GM19372 (cell line): Measurements from ENCODE around the gene SLC9A7.
"Not testable (repeated sequence)": the region's sequence is repeated elsewhere in the genome, so short reads cannot be mapped to it uniquely, and the experiment has no call there.

Experiments
- ATAC-seq: cut with Tn5 transposase; IDR thresholded peaks from one replicate; pipeline ENCODE4 v1.9.1; 2021; ENCODE audit warnings: mild to moderate bottlenecking, low read depth, moderate library complexity; ENCODE audit not compliant: unreplicated experiment

Gene SLC9A7

GRCh38 chrX:46758956-46759644 lies at the start of gene SLC9A7:
TSS of gene SLC9A7 (minus strand) at chrX:46759118. CDS start at chrX:46759029, 89 bp downstream.
- ATAC-seq, result peak; percentile 63

- ATAC-seq, result no peak
Observed at GRCh38 chrX:46805270-46805669, 46.4 kb upstream of the SLC9A7 start.

GRCh38 chrX:46803140-46803539 lies 44.2 kb upstream of the SLC9A7 start:
- no peak for ATAC-seq

DNA sequence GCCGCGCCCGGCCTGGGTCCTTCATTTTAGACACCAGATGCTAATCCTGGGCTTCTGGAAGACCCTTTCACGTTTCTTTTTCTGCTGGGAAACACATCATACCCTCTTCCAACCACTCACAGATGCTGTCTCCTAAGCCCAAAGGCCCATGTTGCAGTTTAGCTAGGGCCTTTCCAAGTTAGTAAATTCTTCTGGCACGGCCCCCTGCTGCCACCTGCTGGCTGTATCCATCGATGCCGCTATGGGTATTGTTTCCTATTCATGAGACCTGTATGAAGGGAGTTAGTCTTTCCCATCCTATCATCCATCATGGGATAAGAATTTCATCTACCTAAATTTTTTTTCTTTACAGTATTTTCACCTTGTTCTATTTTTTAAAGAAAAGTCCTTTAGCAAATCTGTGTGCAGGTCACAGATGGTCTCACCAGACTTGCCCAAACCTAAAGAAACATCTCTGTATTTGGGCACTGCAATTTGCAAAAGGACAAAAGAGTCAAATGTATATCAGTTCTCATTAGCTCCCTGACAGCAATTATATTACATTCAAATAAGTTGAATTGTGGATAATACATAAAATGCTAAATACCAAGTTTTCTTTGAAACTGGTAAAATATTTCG lies 37.8 kb upstream of the SLC9A7 start:
- ATAC-seq, result no peak

DNA sequence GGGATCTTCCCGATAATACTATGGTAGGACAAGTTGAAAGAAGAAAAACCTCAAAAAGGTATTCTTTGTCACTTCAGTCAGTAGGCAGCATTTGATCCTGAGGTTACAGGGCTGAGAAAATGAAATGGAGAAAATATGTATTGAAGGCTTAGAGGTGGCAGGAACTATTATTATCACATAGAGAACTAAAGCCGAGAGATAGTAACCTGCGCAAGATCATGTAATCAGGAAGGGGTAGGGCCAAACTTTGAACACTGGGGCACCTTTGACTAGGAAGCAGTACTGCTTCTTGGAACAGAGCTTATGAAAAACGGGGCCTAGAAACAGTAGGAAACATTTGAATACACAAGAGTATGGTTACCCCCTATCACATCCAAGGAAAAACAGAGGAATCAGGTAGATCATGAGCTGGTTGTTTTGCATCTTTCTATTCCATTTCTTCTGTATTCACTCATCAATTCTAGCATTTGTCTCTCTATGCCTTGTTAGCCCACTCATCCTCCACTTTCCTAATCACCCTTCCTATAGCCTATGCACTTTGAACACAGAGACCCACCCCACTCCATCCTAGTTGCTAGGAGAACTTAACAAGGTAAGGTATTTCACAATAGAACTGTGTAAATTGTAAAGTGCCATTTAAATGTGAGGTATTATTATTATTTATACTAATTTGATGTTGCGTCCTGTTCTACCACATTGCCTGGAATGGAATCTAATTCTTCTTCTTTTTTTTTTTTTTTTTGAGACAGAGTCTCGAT lies 34.6 kb upstream of the SLC9A7 start:
- ATAC-seq, result no peak

DNA sequence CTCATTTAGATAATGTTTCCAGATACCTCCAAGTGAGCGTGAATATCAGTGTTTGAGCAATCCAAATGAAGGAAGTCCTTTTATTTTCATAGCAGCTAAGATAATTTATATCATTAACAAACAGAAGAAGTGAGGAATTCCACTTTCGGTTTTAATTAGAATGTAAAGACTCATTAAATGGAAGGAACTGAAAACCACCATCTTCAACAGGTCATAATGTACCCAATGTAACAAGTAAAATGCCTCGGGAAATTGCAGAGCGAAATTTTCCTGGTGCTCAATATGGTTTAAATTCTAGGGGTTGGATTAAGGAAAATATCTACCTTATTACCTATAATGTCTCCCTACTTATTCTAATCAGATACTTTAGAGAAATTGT lies 33.9 kb upstream of the SLC9A7 start:
- no peak for ATAC-seq

DNA sequence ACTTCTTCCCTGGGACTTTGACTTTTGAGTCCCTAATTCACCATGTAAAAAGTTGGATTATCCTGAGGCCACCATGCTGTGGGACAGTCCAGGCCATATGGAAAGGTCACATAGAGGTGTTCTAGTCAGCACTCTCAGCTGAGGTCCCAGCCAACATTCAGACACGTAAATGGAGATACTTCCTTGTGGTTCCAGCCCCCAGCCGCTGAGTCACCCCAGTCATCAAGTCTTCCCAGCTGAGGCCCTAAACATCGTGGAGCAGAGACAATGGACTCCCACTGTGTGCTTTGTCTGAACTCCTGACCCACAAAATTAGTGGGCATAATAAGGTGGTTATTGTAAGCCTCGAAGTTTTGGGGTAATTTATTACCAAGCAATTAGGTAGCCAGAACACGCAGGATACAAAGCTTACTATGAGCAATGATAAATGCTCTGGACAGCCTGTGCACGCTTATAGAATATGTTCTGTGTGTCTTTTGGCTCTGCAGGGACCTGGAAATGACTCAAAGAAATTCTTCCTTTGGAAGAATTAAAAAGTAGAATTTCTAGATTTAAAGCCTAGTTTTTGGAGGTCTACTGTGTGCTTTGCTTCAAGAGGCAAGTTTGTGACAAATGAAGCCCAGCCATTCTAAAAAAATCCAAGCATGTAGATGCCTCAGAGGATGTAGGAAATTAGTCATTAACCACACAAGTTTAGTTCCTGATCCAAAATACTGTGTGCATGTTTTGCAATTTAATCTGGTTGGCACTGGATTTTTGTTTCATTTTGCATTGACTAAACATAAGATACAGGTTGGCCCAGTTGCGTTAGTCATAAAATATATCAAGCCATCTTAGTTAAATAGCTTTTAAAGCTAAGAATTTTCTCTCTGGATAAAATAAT lies 33.2 kb upstream of the SLC9A7 start:
- ATAC-seq, result no peak

- ATAC-seq, result no peak
Observed at GRCh38 chrX:46788902-46789301, 30.0 kb upstream of the SLC9A7 start.

- ATAC-seq, result not testable (repeated sequence)
Observed at GRCh38 chrX:46784437-46784836, 25.5 kb upstream of the SLC9A7 start.

- no peak for ATAC-seq
Observed at GRCh38 chrX:46782034-46782433, 23.1 kb upstream of the SLC9A7 start.

DNA sequence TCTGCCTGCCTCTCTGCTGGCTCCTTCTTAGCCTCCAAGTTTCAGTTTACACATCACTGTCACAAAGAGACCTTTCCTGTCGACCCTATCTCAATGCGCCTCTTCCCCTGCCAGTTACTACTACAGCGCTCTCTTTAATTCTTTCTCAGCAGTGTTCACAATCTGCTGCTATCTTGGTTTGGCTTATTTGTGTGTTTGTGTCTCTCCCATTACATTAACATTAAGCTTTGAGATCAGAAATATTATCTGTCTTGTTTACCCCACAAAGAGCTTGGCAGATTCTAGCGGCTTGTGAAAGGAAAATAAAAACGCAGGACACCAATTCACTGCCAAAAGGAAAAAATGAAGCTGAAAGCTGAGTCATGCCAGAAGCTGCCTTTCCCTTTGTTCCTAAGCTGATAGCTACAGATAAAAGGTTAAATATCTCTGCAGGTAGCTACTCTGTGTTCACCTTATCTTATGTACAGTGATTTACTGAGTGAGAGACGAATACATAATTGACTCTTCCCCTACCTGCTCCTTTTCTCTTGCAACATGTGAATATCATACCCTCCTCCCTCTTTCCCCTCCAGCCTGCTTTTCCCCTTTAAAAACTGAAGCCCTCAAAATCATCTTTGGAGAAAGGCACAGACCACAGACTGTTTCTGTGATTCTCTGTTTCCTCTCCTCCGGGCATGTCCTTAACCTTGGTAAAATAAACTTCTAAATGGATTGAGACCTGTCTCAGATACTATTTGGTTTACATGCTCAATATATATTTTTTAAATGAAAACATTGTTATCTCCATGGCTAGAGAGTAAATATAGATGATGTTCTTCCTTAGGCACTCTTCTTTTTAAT lies 19.3 kb upstream of the SLC9A7 start:
- ATAC-seq, result no peak

DNA sequence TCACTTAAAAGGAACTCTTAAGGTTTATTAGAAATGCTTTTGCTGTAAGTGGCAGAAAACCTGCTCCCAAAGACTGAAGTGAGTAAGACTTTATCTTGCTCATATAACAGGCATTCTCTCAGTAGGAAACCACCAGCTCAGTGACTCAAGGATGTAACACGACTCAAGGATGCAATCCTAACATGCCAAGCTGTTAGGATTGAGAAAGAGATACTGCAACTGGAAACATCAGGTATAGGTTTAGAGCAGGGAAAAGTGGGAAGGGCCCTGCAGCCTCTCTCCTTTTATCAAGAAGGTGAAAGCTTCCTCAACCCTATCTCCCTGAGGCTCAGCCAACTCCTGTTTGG lies 11.9 kb upstream of the SLC9A7 start:
- ATAC-seq, result no peak

GRCh38 chrX:46770000-46770816 lies 11.3 kb upstream of the SLC9A7 start:
- ATAC-seq, result no peak

GRCh38 chrX:46762963-46763362 lies 4.0 kb upstream of the SLC9A7 start:
- ATAC-seq, result no peak

DNA sequence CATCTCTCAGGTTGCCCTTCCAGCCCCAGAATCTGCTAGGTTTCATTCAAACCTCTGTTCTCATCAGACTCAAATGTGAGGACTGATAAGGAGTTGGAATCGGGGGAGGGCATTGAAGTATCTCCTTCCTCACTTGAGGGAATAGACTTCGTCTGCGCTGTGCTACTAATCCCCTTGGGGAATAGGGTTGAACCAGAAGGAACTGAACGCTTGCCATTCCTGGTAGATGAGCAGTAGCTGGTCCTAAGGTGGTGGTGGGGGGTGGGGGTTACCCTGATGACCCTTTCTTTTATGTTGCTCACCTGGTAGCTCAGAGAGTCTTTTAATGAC lies 692 bp upstream of the SLC9A7 start:
- no peak for ATAC-seq

- peak; percentile 13 for ATAC-seq
Observed at GRCh38 chrX:46758163-46758955, 559 bp downstream of the SLC9A7 start.

DNA sequence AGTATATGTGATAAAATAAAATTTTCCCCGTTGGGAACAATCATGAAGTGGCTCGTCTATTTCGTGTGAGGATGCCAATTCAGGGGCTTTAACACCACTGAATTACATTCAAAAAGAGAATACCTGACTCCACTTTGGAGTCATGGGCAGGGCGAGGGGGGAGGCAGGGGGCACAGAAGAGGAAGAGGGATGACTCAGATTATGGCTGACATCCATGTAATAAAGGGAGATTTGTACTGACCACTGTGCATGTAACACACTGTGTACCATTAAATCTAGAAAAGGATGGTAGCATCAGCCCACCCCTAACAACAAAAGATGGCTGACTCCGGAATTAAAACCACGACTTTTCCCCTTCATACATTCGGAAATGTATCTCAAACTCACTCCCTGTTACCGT lies 1.3 kb downstream of the SLC9A7 start:
- no peak for ATAC-seq

GRCh38 chrX:46757052-46757451 lies 1.9 kb downstream of the SLC9A7 start:
- no peak for ATAC-seq
